Body of pancreas (tissue), 4 donors: ENCODE measurements around the gene MLLT10.

ENCODE experiments used
- CTCF ChIP-seq, 7 experiments: fragments of 450-650 bp in 4 of 7; fragments of 200-600 bp in 3 of 7; sonication (generic) in 3 of 7; IDR thresholded peaks; one replicate each; pipeline ENCODE4 v1.5.1; 2016 to 2019; ENCODE audit warnings: antibody characterized with exemption in 7 of 7
- POLR2A ChIP-seq, 3 donors: fragments of 450-650 bp; IDR thresholded peaks; one replicate each; pipeline ENCODE4 v1.6.1; 2016; ENCODE audit warnings: antibody characterized with exemption in 3 of 3, mild to moderate bottlenecking in 2 of 3

GRCh38 chr10:21526188-21526859 lies 7.7 kb upstream of the MLLT10 start:
- TF ChIP-seq CTCF (IDR thresholded peaks at IDR 0.05) (no peak), POLR2A (IDR thresholded peaks at IDR 0.05) (peak in 2 of 3 donors; percentile 56 to 62)
